Loucy (cell line): ENCODE measurements around the gene MT4.
A peak's percentile ranks its signal among the peaks of the same experiment; 100 is the strongest.

ENCODE experiments used
- H2AFZ ChIP-seq: fragments of 200-600 bp; sonication (generic); 2 replicates; pipeline ENCODE4 v1.6.0; 2016; ENCODE audit warnings: antibody characterized with exemption, mild to moderate bottlenecking, low read length, moderate library complexity
- H3F3A ChIP-seq: fragments of 200-600 bp; 2 replicates; pipeline ENCODE4 v1.6.0; 2016; ENCODE audit warnings: antibody characterized with exemption, low read depth, mild to moderate bottlenecking
- H3K27me3 ChIP-seq: fragments of 200-600 bp; sonication (generic); 2 replicates; pipeline ENCODE4 v1.6.1; 2014; ENCODE audit warnings: low read length, mild to moderate bottlenecking; ENCODE audit not compliant: insufficient read depth, poor library complexity, severe bottlenecking
- H3K36me3 ChIP-seq: fragments of 200-600 bp; sonication (generic); 2 replicates; pipeline ENCODE4 v1.6.1; 2016; ENCODE audit warnings: low read length; ENCODE audit not compliant: insufficient read depth
- H3K4me1 ChIP-seq: fragments of 200-600 bp; sonication (generic); 2 replicates; pipeline ENCODE4 v1.5.1; 2014; ENCODE audit warnings: low read length, mild to moderate bottlenecking; ENCODE audit not compliant: insufficient read depth, poor library complexity, severe bottlenecking
- H3K4me2 ChIP-seq: fragments of 200-600 bp; sonication (generic); 2 replicates; pipeline ENCODE4 v1.6.0; 2014; ENCODE audit warnings: antibody characterized with exemption, low read length, low read depth, mild to moderate bottlenecking; ENCODE audit not compliant: poor library complexity, severe bottlenecking
- H3K4me3 ChIP-seq: fragments of 200-600 bp; sonication (generic); 2 replicates; pipeline ENCODE4 v1.5.1; 2014; ENCODE audit warnings: low read length, mild to moderate bottlenecking, mixed read lengths; ENCODE audit not compliant: poor library complexity, severe bottlenecking
- H3K79me2 ChIP-seq: fragments of 200-600 bp; sonication (generic); 2 replicates; pipeline ENCODE4 v1.6.1; 2014; ENCODE audit warnings: low read length; ENCODE audit not compliant: insufficient read depth
- H3K9ac ChIP-seq: fragments of 200-600 bp; sonication (generic); 2 replicates; pipeline ENCODE4 v1.6.0; 2014; ENCODE audit warnings: mild to moderate bottlenecking, low read depth, low read length, moderate library complexity; ENCODE audit not compliant: poor library complexity, severe bottlenecking
- H3K9me2 ChIP-seq: fragments of 200-600 bp; sonication (generic); replicated peaks from 2 replicates; pipeline ENCODE4 v1.6.1; 2016; ENCODE audit warnings: low read depth, low read length, mixed read lengths
- H3K9me3 ChIP-seq: fragments of 200-600 bp; sonication (generic); 2 replicates; pipeline ENCODE4 v1.6.1; 2014; ENCODE audit warnings: mild to moderate bottlenecking, antibody characterized with exemption, low read length, low read depth; ENCODE audit not compliant: insufficient read depth
- H4K20me1 ChIP-seq: fragments of 200-600 bp; sonication (generic); 2 replicates; pipeline ENCODE4 v1.6.0; 2014; ENCODE audit warnings: antibody characterized with exemption, low read length, mild to moderate bottlenecking; ENCODE audit not compliant: insufficient read depth, poor library complexity, severe bottlenecking
- CTCF ChIP-seq: fragments of 200-600 bp; sonication (generic); conservative IDR thresholded peaks from 2 replicates; pipeline ENCODE4 v1.5.1; 2014; ENCODE audit warnings: mild to moderate bottlenecking, antibody characterized with exemption, low read length
- EZH2phosphoT487 ChIP-seq: fragments of 200-600 bp; IDR thresholded peaks from 2 replicates; pipeline ENCODE4 v1.6.1; 2018; ENCODE audit warnings: antibody characterized with exemption, mild to moderate bottlenecking, moderate library complexity, borderline replicate concordance

MT4 gene

DNA sequence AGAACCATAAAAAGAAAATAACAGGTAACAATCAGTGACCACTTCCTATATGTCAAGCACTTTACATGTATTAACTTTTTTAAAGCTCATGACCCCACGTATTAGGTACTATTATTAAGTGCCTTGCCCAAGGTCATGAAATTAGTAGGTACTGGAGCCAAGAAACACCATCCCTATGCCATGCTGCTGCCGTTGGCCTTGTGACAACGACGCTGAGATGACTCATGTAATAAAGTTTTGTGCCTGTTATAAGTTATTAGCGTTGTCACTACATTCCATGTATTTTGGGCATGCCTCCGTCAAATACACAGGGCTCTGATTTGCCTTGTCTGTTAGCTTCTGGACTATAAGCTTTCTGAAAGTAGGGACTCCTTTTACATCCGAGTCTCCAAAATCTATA, 46.4 kb upstream of the MT4 start:
- no peak for TF ChIP-seq CTCF
- no peak for TF ChIP-seq EZH2phosphoT487
- no peaks in the 10 kb centered on the region for H4K20me1 ChIP-seq
- no peak overlapping the region for H3K9ac ChIP-seq
- peak overlapping the region; percentile 72 for H3K4me2 ChIP-seq
- H2AFZ ChIP-seq: no peak overlapping the region
- no peaks in the 10 kb centered on the region for H3F3A ChIP-seq
- H3K4me3 ChIP-seq: no peak overlapping the region
- H3K27me3 ChIP-seq: no peaks in the 10 kb centered on the region
- no peaks in the 10 kb centered on the region for H3K9me3 ChIP-seq
- no peaks in the 10 kb centered on the region for H3K36me3 ChIP-seq
- peaks cover 7% of the 10 kb centered on the region; the same call in 1 of the 2 replicates for H3K79me2 ChIP-seq
- H3K9me2 ChIP-seq: no peaks in the 10 kb centered on the region
- peaks cover 27% of the 10 kb centered on the region for H3K4me1 ChIP-seq

DNA sequence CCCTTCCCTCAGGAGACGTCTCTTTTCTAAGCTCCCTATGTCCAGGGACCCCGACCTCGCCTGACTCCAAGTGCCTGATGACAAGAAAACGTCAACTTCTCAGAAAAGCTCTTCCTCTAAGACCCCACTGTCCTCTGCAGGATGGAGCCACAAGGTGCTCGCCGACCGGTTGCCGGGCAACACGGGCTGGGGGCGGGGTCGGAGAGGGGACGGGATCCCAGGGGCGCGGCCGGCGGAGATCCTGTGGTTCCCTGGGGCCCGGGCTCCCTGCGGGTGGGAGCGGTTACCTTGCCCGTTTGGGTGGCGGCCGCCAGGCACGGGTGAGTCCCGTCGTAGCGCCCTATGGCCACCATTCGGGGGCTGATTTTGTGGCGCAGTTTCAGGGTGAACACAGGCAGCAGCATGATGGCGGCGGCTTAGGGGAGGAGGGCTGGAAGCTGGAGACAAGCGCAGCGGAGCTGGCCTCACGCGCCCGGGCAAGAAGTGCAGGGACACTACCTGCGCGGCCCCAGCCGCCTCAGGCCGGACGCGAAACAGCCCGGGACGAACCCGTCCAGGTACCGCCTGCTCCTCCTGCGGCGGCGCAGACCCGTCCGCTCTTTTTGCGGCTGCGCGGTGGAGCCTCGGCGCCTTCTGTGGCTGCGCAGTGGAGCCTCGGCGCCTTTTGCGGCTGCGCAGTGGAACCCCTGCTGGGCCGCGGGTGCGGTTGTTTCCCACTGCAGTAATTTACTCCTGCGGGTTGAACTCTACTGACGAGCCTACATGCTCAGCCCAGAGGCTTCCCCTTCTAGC, 45.2 kb upstream of the MT4 start, which contains the start of gene BBS2:
BBS2 (minus strand) TSS at position 566 of the 792 bp plus-strand sequence; CDS start at position 404, 162 bp downstream.
- Histone ChIP-seq H3K4me3 (peak within 1 kb of the TSS; percentile 88), H3K79me2 (peaks cover 7% of the 10 kb centered on the region; the same call in 1 of the 2 replicates), H3K9ac (peak within 1 kb of the TSS; percentile 75), H4K20me1 (no peaks in the 10 kb centered on the region), H3K27me3 (no peaks in the 10 kb centered on the region), H3K4me2 (peak within 1 kb of the TSS; percentile 72), H3K36me3 (no peaks in the 10 kb centered on the region), H3K9me3 (no peaks in the 10 kb centered on the region), H2AFZ (peak within 1 kb of the TSS; percentile 99), H3K9me2 (no peaks in the 10 kb centered on the region), H3K4me1 (peaks cover 27% of the 10 kb centered on the region), H3F3A (no peaks in the 10 kb centered on the region)
- TF ChIP-seq CTCF (no peak), EZH2phosphoT487 (no peak)

DNA sequence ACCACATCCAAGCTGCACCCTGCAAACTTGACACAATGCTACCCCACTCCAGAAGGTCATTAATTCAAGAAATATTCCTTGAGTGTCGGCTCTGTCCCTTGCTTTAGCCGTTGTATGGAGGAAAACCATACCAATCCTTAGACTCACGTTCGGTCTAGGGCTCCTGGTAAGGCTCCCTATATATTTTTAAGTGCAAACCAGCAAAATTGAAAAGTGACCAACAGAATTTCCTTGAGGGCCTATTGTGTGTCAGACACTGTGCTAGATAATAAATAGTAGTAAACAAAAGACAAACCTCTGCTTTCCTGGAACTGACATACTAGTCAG, 44.7 kb upstream of the MT4 start:
- H3K4me3 ChIP-seq: peak overlapping the region; percentile 88
- H3K9ac ChIP-seq: peak overlapping the region; percentile 75
- H3K36me3 ChIP-seq: no peaks in the 10 kb centered on the region
- no peak for TF ChIP-seq EZH2phosphoT487
- TF ChIP-seq CTCF: no peak
- H3K9me2 ChIP-seq: no peaks in the 10 kb centered on the region
- H3F3A ChIP-seq: no peaks in the 10 kb centered on the region
- H3K27me3 ChIP-seq: no peaks in the 10 kb centered on the region
- peak overlapping the region; percentile 99 for H2AFZ ChIP-seq
- H3K79me2 ChIP-seq: peaks cover 7% of the 10 kb centered on the region; the same call in 1 of the 2 replicates
- peaks cover 24% of the 10 kb centered on the region for H3K4me1 ChIP-seq
- H3K9me3 ChIP-seq: no peaks in the 10 kb centered on the region
- H4K20me1 ChIP-seq: no peaks in the 10 kb centered on the region
- H3K4me2 ChIP-seq: peak overlapping the region; percentile 72
